ENCODE measurements around the gene REG1A.

DNA sequence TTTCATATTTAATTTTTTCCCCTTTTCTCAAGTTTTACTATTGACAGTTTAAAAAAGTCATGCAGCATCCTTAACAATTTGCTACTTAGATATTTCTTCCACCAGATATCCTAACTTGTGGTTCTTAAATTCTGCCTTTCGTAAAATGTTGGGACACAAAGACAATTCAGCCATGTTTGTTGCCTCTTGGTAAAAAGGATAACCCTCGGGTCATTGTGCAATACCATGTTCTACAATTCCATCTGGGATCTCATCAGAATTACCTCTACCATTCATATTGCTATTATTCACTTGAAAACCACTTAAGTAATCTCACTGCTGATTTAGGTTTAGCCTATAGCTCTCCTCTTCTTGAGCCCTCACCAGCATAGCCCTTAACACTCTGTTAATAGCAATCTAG lies 19.3 kb upstream of the REG1A start:
- TF ChIP-seq, protein P1, sequence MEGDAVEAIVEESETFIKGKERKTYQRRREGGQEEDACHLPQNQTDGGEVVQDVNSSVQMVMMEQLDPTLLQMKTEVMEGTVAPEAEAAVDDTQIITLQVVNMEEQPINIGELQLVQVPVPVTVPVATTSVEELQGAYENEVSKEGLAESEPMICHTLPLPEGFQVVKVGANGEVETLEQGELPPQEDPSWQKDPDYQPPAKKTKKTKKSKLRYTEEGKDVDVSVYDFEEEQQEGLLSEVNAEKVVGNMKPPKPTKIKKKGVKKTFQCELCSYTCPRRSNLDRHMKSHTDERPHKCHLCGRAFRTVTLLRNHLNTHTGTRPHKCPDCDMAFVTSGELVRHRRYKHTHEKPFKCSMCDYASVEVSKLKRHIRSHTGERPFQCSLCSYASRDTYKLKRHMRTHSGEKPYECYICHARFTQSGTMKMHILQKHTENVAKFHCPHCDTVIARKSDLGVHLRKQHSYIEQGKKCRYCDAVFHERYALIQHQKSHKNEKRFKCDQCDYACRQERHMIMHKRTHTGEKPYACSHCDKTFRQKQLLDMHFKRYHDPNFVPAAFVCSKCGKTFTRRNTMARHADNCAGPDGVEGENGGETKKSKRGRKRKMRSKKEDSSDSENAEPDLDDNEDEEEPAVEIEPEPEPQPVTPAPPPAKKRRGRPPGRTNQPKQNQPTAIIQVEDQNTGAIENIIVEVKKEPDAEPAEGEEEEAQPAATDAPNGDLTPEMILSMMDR (IDR thresholded peaks at IDR 0.05) = no peak
- no peak for TF ChIP-seq POLR2A (IDR thresholded peaks at IDR 0.05)

Measured in esophagus squamous epithelium (tissue), 4 donors.